Caki2 (cell line): ENCODE measurements around the gene MBD3L5. TPM values are rescaled to one million over a fixed set of nuclear protein-coding genes. Genes with fewer than 3 reads are reported as not detected.
"Not testable (repeated sequence)": the region's sequence is repeated elsewhere in the genome, so short reads cannot be mapped to it uniquely, and the experiment has no call there.

Experiments
- DNase-seq: peaks from one replicate; pipeline ENCODE4 v3.0.0-alpha.2; 2015; ENCODE audit warnings: low read depth
- in situ Hi-C: cut with HindIII; loops from 2 replicates; pipeline ENCODE4 v1.10.0; 2016; ENCODE audit warnings: low sequenced_read_pairs, low pct_unique_long_range_greater_than_20kb, mixed read lengths
- total RNA-seq: library from RNA; depleted of rRNA; stranded (reverse); fragments of >200 nt; shearing (Covaris generic); gene quantifications from 2 replicates; pipeline ENCODE4 v1.2.3, GENCODE V29; 2014; ENCODE audit warnings: low replicate concordance; rRNA removed

The MBD3L5 gene
- total RNA-seq = not detected in 2 replicates

GRCh38 chr19:7030278-7030677, at the start of gene MBD3L5:
Gene MBD3L5 (plus strand): TSS chr19:7030578. CDS start chr19:7030612, 34 bp downstream.
- DNase-seq, in situ Hi-C loops: not testable (repeated sequence)

- no peak for DNase-seq
- in situ Hi-C loops = no loop called here
Measured at GRCh38 chr19:6983448-6983847, 46.9 kb upstream of the MBD3L5 start.

GRCh38 chr19:6987850-6988249, 42.5 kb upstream of the MBD3L5 start:
- in situ Hi-C loops = no loop called here
- DNase-seq = no peak

GRCh38 chr19:6988257-6988656, 42.1 kb upstream of the MBD3L5 start:
- in situ Hi-C loops = no loop called here
- DNase-seq = no peak

GRCh38 chr19:6995054-6995453, 35.3 kb upstream of the MBD3L5 start:
- DNase-seq = no peak
- in situ Hi-C loops = no loop called here

GRCh38 chr19:6996810-6997209, 33.6 kb upstream of the MBD3L5 start:
- DNase-seq = no peak
- in situ Hi-C loops = no loop called here

GRCh38 chr19:6997679-6998445, 32.5 kb upstream of the MBD3L5 start:
- DNase-seq = no peak
- in situ Hi-C loops = no loop called here

- in situ Hi-C loops = no loop called here
Measured at GRCh38 chr19:6999933-7000332, 30.4 kb upstream of the MBD3L5 start.

GRCh38 chr19:7000333-7000732, 30.0 kb upstream of the MBD3L5 start:
- in situ Hi-C loops = no loop called here
- no peak for DNase-seq

More at GRCh38 chr19:6999933-7000332, 30.4 kb upstream of the MBD3L5 start:
- DNase-seq = no peak

GRCh38 chr19:7000816-7001215, 29.6 kb upstream of the MBD3L5 start:
- in situ Hi-C loops = no loop called here
- DNase-seq = no peak

- in situ Hi-C loops = no loop called here
- DNase-seq = peak; percentile 24
Measured at GRCh38 chr19:7004313-7004931, 26.0 kb upstream of the MBD3L5 start.

- in situ Hi-C loops = no loop called here
- DNase-seq = no peak
Measured at GRCh38 chr19:7006135-7006704, 24.2 kb upstream of the MBD3L5 start.

GRCh38 chr19:7007859-7008258, 22.5 kb upstream of the MBD3L5 start:
- in situ Hi-C loops = no loop called here
- no peak for DNase-seq

GRCh38 chr19:7010722-7011593, 19.4 kb upstream of the MBD3L5 start:
- DNase-seq = no peak
- in situ Hi-C loops = no loop called here

GRCh38 chr19:7013678-7014077, 16.7 kb upstream of the MBD3L5 start:
- DNase-seq = peak; percentile 43
- in situ Hi-C loops = no loop called here

GRCh38 chr19:7018828-7019227, 11.6 kb upstream of the MBD3L5 start:
- no peak for DNase-seq
- in situ Hi-C loops = no loop called here

GRCh38 chr19:7021331-7021730, 9.0 kb upstream of the MBD3L5 start, which contains the start of gene MBD3L2B:
Gene MBD3L2B (minus strand): TSS chr19:7021431. CDS start chr19:7021397, 34 bp downstream.
- DNase-seq, in situ Hi-C loops: not testable (repeated sequence)

GRCh38 chr19:7028790-7029189, 1.6 kb upstream of the MBD3L5 start:
- in situ Hi-C loops, DNase-seq: not testable (repeated sequence)
